ENCODE results near the gene PAGE2B.
"Not testable (repeated sequence)": the region's sequence is repeated elsewhere in the genome, so short reads cannot be mapped to it uniquely, and the experiment has no call there.

PAGE2B gene

GRCh38 chrX:55033429-55033828, 41.4 kb upstream of the PAGE2B start:
- no peak overlapping the region for H3K4me3 ChIP-seq (ENCODE audit: low read depth, low read length)
- TF ChIP-seq CTCF (IDR thresholded peaks at IDR 0.05; ENCODE audit: low read depth, low read length): no peak

- TF ChIP-seq CTCF (IDR thresholded peaks at IDR 0.05; ENCODE audit: low read depth, low read length): no peak
- no peak overlapping the region for H3K4me3 ChIP-seq (ENCODE audit: low read depth, low read length)
Observed at GRCh38 chrX:55039471-55039870, 35.4 kb upstream of the PAGE2B start.

- TF ChIP-seq CTCF (IDR thresholded peaks at IDR 0.05; ENCODE audit: low read depth, low read length): no peak
- H3K4me3 ChIP-seq (ENCODE audit: low read depth, low read length): no peak overlapping the region
Observed at GRCh38 chrX:55041514-55041913, 33.3 kb upstream of the PAGE2B start.

- not testable (repeated sequence) for H3K4me3 ChIP-seq (ENCODE audit: low read depth, low read length)
Observed at GRCh38 chrX:55050599-55050998, 24.2 kb upstream of the PAGE2B start.

GRCh38 chrX:55056820-55057674, 17.8 kb upstream of the PAGE2B start:
- TF ChIP-seq CTCF (IDR thresholded peaks at IDR 0.05; ENCODE audit: low read depth, low read length): no peak
- H3K4me3 ChIP-seq (ENCODE audit: low read depth, low read length): no peak overlapping the region

- peak; percentile 60 for TF ChIP-seq CTCF (IDR thresholded peaks at IDR 0.05; ENCODE audit: low read depth, low read length)
- no peak overlapping the region for H3K4me3 ChIP-seq (ENCODE audit: low read depth, low read length)
Observed at GRCh38 chrX:55057675-55058249, 17.1 kb upstream of the PAGE2B start.

GRCh38 chrX:55067180-55067579, 7.7 kb upstream of the PAGE2B start:
- not testable (repeated sequence) for H3K4me3 ChIP-seq (ENCODE audit: low read depth, low read length)

- no peak overlapping the region for H3K4me3 ChIP-seq (ENCODE audit: low read depth, low read length)
- no peak for TF ChIP-seq CTCF (IDR thresholded peaks at IDR 0.05; ENCODE audit: low read depth, low read length)
Observed at GRCh38 chrX:55072286-55072685, 2.5 kb upstream of the PAGE2B start.

Measured in WI38 (cell line).